HK-2 (cell line): ENCODE data around the gene SCN1A.

Source experiments
- DNase-seq: peaks from one replicate; pipeline ENCODE4 v3.0.0-alpha.2; 2018; ENCODE audit not compliant: unreplicated experiment

The SCN1A gene

GRCh38 chr2:166081852-166082251 is 46.0 kb downstream of the SCN1A start:
- DNase-seq, result no peak

- DNase-seq, result no peak
Measured at GRCh38 chr2:166081131-166081632, 46.6 kb downstream of the SCN1A start.

GRCh38 chr2:166074430-166074829 is 53.4 kb downstream of the SCN1A start:
- DNase-seq, result no peak

- no peak for DNase-seq
Measured at GRCh38 chr2:166074011-166074410, 53.8 kb downstream of the SCN1A start.

- no peak for DNase-seq
Measured at GRCh38 chr2:166070231-166070630, 57.6 kb downstream of the SCN1A start.

- no peak for DNase-seq
Measured at GRCh38 chr2:166068981-166069380, 58.8 kb downstream of the SCN1A start.

- DNase-seq, result no peak
Measured at GRCh38 chr2:166067229-166067628, 60.6 kb downstream of the SCN1A start.

- DNase-seq, result no peak
Measured at GRCh38 chr2:166060191-166060590, 67.6 kb downstream of the SCN1A start.

GRCh38 chr2:166057370-166058164 is 70.3 kb downstream of the SCN1A start:
- DNase-seq, result no peak

GRCh38 chr2:166044853-166045483 is 82.9 kb downstream of the SCN1A start:
- DNase-seq, result no peak

GRCh38 chr2:166042768-166043390 is 84.9 kb downstream of the SCN1A start:
- DNase-seq, result no peak

GRCh38 chr2:166042356-166042755 is 85.5 kb downstream of the SCN1A start:
- no peak for DNase-seq

- no peak for DNase-seq
Measured at GRCh38 chr2:166041613-166042012, 86.2 kb downstream of the SCN1A start.

- DNase-seq, result no peak
Measured at GRCh38 chr2:166032361-166032760, 95.5 kb downstream of the SCN1A start.

GRCh38 chr2:166031054-166031453 is 96.8 kb downstream of the SCN1A start:
- no peak for DNase-seq

GRCh38 chr2:166025313-166025712 is 102.5 kb downstream of the SCN1A start:
- DNase-seq, result no peak

GRCh38 chr2:166017208-166017607 is 110.6 kb downstream of the SCN1A start:
- no peak for DNase-seq

GRCh38 chr2:166013878-166014277 is 113.9 kb downstream of the SCN1A start:
- no peak for DNase-seq

- DNase-seq, result no peak
Measured at GRCh38 chr2:166011660-166012059, 116.2 kb downstream of the SCN1A start.

GRCh38 chr2:166000401-166000800 is 127.4 kb downstream of the SCN1A start:
- DNase-seq, result no peak

GRCh38 chr2:165990846-165991245 is 137.0 kb downstream of the SCN1A start:
- no peak for DNase-seq

- no peak for DNase-seq
Measured at GRCh38 chr2:165989851-165990250, 138.0 kb downstream of the SCN1A start.

- no peak for DNase-seq
Measured at GRCh38 chr2:165985120-165985519, 142.7 kb downstream of the SCN1A start.
